Measurements from ENCODE around the gene ENTPD8. TPM values are rescaled to one million over a fixed set of nuclear protein-coding genes. Genes with fewer than 3 reads are reported as not detected.

Gene ENTPD8
- total RNA-seq, 4 donors from 2014 or later = not detected

- H3K4me1 ChIP-seq = peaks cover 12 to 46% (median 16%) of the 10 kb centered on the region in 3 donors
- peak overlapping the region in 2 of 4 donors; percentile 44 to 48 for H3K27ac ChIP-seq
- peak overlapping the region in 3 of 4 donors; percentile 32 to 48 (median 41) for H3K4me3 ChIP-seq
- TF ChIP-seq CTCF (IDR thresholded peaks at IDR 0.05) (no peak), POLR2A (IDR thresholded peaks at IDR 0.05) (no peak)
- H3K36me3 ChIP-seq = peaks cover 0 to 20% (median 0%) of the 10 kb centered on the region in 3 donors
- no peaks in the 10 kb centered on the region for H3K27me3 ChIP-seq
- intact Hi-C loops (cut with DNase I) = no loop called here
- no peaks in the 10 kb centered on the region for H3K9me3 ChIP-seq
- 76% methylated on average over 7 of the region's 45 CpGs; no CpG with 5 or more reads in 1 of the 2 donors for WGBS, 2 donors
- no peak for DNase-seq
Measured at GRCh38 chr9:137416563-137417151, 24.5 kb downstream of the ENTPD8 start.

GRCh38 chr9:137416006-137416562 is 25.1 kb downstream of the ENTPD8 start:
- no peaks in the 10 kb centered on the region for H3K9me3 ChIP-seq
- peaks cover 0 to 20% (median 0%) of the 10 kb centered on the region in 3 donors for H3K36me3 ChIP-seq
- no peaks in the 10 kb centered on the region for H3K27me3 ChIP-seq
- intact Hi-C loops (cut with DNase I) = no loop called here
- peaks cover 18 to 46% (median 19%) of the 10 kb centered on the region in 3 donors for H3K4me1 ChIP-seq
- no peak for DNase-seq
- TF ChIP-seq POLR2A (IDR thresholded peaks at IDR 0.05) (no peak), CTCF (IDR thresholded peaks at IDR 0.05) (no peak)
- H3K27ac ChIP-seq = no peak overlapping the region
- no peak overlapping the region for H3K4me3 ChIP-seq
- 84 to 100% methylated on average over 2 to 3 of the region's 23 CpGs for WGBS, 2 donors

DNA sequence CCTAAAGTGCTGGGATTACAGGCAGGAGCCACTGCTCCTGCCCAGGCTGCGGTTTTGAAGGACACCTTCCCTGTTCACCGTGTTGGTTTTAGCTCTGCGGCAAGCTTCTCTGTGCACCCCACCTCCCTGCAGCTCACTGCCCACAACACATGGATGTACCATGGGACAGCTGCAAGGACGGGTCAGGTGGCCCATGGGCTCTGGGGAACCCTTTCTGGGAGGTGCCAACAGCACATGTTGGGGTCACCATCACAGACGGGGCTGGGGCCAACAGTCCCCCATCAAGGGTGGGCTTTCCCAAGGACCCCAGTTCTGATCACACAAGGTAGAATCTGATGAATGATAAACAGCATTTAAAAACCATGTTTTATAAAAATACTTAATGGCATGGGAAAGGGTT is 25.7 kb downstream of the ENTPD8 start:
- Histone ChIP-seq H3K4me1 (peaks cover 21 to 50% (median 22%) of the 10 kb centered on the region in 3 donors), H3K4me3 (no peak overlapping the region), H3K9me3 (no peaks in the 10 kb centered on the region), H3K27ac (no peak overlapping the region), H3K27me3 (no peaks in the 10 kb centered on the region), H3K36me3 (peaks cover 0 to 20% (median 0%) of the 10 kb centered on the region in 3 donors)
- TF ChIP-seq POLR2A (IDR thresholded peaks at IDR 0.05) (no peak), CTCF (IDR thresholded peaks at IDR 0.05) (no peak)
- intact Hi-C loops (cut with DNase I) = no loop called here
- WGBS, 2 donors = 84 to 100% methylated on average over 1 to 5 of the region's 5 CpGs
- no peak for DNase-seq

- no peak overlapping the region for H3K4me3 ChIP-seq
- H3K27me3 ChIP-seq = peaks cover 0 to under 1% (median 0%) of the 10 kb centered on the region in 4 donors
- no peak for DNase-seq
- TF ChIP-seq CTCF (IDR thresholded peaks at IDR 0.05) = no peak
- TF ChIP-seq POLR2A (IDR thresholded peaks at IDR 0.05) = no peak
- peak overlapping the region; percentile 35 to 79 (median 59) for H3K27ac ChIP-seq
- intact Hi-C loops (cut with DNase I) = no loop called here
- H3K9me3 ChIP-seq = no peaks in the 10 kb centered on the region
- WGBS, 2 donors = 61 to 90% methylated on average over 4 to 10 of the region's 10 CpGs
- H3K4me1 ChIP-seq = peaks cover 21 to 51% (median 23%) of the 10 kb centered on the region in 3 donors
- peaks cover 0 to 8% (median 0%) of the 10 kb centered on the region in 3 donors for H3K36me3 ChIP-seq
Measured at GRCh38 chr9:137412431-137412830, 28.7 kb downstream of the ENTPD8 start.

DNA sequence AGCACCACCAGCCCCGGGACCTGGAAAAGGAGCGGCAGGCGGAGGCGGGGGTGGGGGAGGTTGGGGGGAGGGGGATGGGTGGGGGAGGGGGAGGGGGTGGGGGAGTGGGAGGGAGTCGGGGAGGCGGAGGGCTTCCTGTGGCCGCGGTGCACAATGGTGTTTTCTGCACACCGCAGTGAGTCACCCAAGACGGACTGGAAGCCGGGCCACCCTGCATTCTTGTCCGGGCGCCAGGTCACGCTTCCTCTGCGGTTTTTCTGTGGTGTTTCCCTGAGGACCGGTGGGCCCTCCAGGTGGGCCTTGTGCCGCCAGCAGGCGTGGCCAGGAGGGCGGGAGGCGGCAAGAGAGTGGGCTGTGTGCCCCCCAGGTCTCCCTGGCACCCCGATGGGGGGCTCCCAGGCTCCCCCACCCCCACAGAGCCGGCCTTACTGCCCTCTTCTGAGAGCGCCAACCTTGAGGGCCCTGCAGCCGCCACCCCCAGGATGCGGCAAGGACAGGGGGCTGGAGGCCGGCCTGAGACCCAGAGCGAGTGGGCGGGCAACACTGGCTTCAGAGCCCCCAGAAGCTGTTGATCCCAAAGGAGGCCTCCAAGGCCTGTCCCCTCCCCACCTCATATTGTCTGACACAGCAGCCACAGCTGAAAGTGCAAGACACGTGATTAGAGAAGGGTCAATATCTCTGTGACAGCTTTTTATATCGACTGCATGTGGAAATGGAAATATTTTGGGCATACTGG is 29.3 kb downstream of the ENTPD8 start:
- peaks cover 0 to 5% (median 0%) of the 10 kb centered on the region in 4 donors for H3K27me3 ChIP-seq
- TF ChIP-seq CTCF (IDR thresholded peaks at IDR 0.05) (no peak), POLR2A (IDR thresholded peaks at IDR 0.05) (no peak)
- 15 to 33% methylated on average over 2 to 10 of the region's 30 CpGs for WGBS, 2 donors
- peaks cover 27 to 51% (median 30%) of the 10 kb centered on the region in 3 donors for H3K4me1 ChIP-seq
- intact Hi-C loops (cut with DNase I) = no loop called here
- peaks cover 0 to 2% (median 0%) of the 10 kb centered on the region in 3 donors for H3K36me3 ChIP-seq
- H3K27ac ChIP-seq = peak overlapping the region; percentile 51 to 83 (median 76)
- no peak for DNase-seq
- H3K9me3 ChIP-seq = no peaks in the 10 kb centered on the region
- peak overlapping the region in 3 of 4 donors; percentile 1 to 49 (median 16) for H3K4me3 ChIP-seq

Data from esophagus squamous epithelium (tissue), 5 donors.